ENCODE data around the gene OR10AD1.

The OR10AD1 gene

GRCh38 chr12:48191096-48191495 lies 12.0 kb downstream of the OR10AD1 start:
- DNase-seq (ENCODE audit: low spot score): no peak

- peak; percentile 63 for DNase-seq (ENCODE audit: low spot score)
Measured at GRCh38 chr12:48189331-48190125, 13.6 kb downstream of the OR10AD1 start.

GRCh38 chr12:48187916-48188695 lies 15.0 kb downstream of the OR10AD1 start:
- no peak for DNase-seq (ENCODE audit: low spot score)

GRCh38 chr12:48185181-48185919 lies 17.7 kb downstream of the OR10AD1 start:
- DNase-seq (ENCODE audit: low spot score): no peak

DNA sequence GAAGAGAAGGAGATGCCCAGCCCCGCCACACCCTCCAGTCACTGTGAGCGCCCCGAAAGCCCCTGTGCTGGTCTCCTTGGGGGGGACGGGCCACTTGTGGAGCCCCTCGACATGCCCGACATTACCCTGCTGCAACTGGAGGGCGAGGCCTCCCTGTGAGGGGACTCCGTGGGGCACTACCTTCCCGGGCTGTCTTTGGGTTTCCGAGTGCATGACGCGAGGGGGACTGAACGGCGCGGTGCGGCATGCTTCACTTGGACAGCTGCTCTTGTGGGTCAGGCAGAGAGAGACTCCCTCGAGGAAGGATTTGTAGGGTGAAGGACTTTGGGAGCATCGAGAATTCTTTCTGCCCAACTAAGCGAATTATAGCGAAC lies 18.6 kb downstream of the OR10AD1 start:
- no peak for DNase-seq (ENCODE audit: low spot score)

- DNase-seq (ENCODE audit: low spot score): no peak
Measured at GRCh38 chr12:48183876-48184548, 19.1 kb downstream of the OR10AD1 start.

DNA sequence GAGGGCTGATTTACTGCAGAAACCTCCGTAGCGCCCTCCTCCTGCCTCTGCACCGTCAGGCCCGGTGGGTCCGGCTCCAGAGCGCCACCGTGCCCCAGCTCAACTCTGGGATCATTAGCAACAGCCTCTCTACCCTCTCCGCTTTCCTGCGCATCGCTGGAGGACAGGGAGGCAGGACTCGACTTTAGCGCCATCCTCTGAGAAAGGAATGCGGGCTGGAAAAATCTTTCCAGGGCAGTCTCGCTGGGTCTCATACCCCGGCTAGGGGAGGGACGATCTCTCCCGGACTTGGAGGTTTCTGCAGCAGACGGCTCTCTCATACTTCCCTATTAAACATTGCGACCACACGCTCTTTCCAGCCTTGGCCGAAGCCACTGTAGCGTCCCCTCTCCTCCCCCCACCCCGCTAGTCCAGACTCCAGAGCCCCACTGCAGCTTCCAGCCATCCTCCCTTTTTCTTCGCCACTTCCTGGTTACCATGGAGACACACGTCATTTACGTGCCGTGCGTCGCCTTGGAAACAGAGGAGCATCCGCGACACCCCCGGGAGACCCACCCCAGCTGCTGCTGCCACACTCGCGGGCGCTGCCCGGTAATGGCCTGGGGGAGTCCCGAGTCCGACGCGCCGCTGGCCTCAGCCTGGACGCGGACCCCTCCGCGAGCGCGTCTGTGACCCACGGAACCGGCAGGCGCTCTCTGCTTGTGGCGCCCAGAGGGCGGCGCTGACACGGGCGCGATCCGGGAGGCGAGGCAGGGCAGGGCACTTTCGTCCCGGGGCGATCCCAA lies 19.8 kb downstream of the OR10AD1 start, which contains the start of gene CCDC184:
TSS of gene CCDC184 (plus strand) at position 554 of the 785 bp plus-strand sequence. CDS start 479 bp downstream, outside the sequence.
- peak; percentile 71 for DNase-seq (ENCODE audit: low spot score)

GRCh38 chr12:48182631-48183030 lies 20.5 kb downstream of the OR10AD1 start:
- DNase-seq (ENCODE audit: low spot score): no peak

- DNase-seq (ENCODE audit: low spot score): no peak
Measured at GRCh38 chr12:48180857-48181495, 22.1 kb downstream of the OR10AD1 start.

DNA sequence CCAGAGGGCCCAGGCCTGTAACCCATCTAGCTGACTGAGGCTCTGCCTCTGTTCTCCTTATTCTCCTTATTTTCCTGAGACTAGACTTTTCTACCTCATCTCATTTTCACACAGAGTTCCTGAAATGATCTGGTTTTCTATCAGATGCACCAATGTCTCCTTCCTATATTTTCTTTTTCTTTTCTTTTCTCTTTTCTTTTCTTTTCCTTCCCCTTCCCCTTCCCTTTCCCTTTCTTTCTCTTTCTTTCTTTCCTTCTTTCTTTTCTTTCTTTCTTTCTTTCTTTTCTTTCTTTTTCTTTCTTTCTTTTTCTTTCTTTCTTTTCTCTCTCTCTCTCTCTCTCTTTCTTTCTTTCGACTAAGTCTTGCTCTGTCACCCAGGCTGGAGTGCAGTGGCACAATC lies 22.7 kb downstream of the OR10AD1 start:
- no peak for DNase-seq (ENCODE audit: low spot score)

GRCh38 chr12:48179466-48179865 lies 23.6 kb downstream of the OR10AD1 start:
- DNase-seq (ENCODE audit: low spot score): no peak

- DNase-seq (ENCODE audit: low spot score): no peak
Measured at GRCh38 chr12:48177982-48178381, 25.1 kb downstream of the OR10AD1 start.

GRCh38 chr12:48176417-48176751 lies 26.7 kb downstream of the OR10AD1 start:
- DNase-seq (ENCODE audit: low spot score): no peak

GRCh38 chr12:48175613-48176416 lies 27.3 kb downstream of the OR10AD1 start:
- no peak for DNase-seq (ENCODE audit: low spot score)

DNA sequence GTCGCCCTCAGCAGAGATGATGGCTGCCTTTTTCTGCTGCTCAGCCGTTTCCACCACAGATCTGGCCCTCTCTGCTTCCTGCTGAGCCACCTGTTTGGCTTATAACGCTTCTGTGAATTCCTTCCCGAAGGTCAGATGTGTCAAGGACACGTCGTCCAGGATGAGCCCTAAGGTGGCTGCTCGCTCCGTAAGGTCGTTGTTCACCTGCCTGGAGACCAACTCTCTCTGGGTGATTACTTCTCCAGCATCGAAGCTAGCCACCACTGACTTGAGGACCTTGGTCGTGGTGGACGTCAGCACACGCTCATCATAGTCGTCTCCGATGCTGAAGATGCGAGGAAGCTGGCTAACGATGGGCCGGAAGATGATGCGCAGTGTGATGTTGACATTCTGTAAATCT lies 34.1 kb downstream of the OR10AD1 start:
- DNase-seq (ENCODE audit: low spot score): no peak

GRCh38 chr12:48165089-48165981 lies 37.8 kb downstream of the OR10AD1 start:
- DNase-seq (ENCODE audit: low spot score): peak; percentile 61

- no peak for DNase-seq (ENCODE audit: low spot score)
Measured at GRCh38 chr12:48164451-48164850, 38.6 kb downstream of the OR10AD1 start.

DNA sequence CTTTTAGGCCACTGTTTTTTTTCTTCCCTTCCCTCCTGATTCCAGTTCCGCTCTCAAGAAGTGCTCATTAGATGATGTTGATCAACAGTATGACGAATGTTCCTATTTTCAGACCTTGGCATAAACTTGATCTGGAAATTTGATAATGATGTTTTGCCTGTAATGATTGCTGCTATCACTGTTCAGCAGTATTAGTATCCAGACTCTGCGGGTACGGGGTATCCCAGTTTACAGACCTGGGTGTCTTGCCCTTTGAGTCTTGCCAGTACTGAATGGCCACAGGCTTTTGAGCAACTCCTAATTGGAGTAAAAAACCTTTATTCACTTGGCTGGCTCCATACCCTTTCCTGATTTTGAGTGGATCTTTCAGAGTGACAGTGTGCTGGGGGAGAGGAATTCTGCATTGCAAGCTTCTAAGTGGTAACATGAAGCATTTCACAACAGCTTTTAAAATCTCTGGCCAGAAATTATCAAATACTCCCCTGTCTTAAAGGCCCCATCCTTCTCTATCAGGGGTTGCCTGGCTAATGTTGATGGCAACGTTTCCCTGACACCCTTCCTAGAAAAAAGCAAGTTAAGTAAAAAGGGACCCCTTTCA lies 39.8 kb downstream of the OR10AD1 start:
- no peak for DNase-seq (ENCODE audit: low spot score)

Measured in D341Med (cell line).